ENCODE measurements around the gene FAM210B.

DNA sequence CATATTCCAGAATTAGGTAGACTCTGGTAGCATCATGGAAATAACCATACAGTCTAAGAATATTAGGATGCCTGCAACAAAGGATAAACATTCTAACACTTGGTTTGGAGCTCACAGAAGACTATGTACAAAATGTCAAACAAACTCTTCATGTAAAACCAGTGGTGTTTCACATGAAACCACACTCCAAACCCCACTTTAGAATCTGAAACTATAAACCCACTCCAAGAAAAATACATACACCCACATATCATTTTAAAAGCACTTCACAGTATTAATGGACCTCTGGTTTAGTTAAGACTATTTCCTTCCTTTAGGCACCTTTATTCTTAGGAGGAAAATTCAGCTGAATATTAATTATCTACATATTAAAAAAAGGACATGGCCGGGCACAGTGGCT, 22.7 kb downstream of the FAM210B start:
- TF ChIP-seq GATA2 (IDR thresholded peaks at IDR 0.05; ENCODE audit: low read depth, low read length) (no peak), GATA3 (IDR thresholded peaks at IDR 0.05; ENCODE audit: low read depth, low read length) (no peak)

Measured in SH-SY5Y (cell line).